Upper lobe of left lung (tissue), 4 donors: ENCODE data around the gene TTC28.

Source experiments
- EP300 ChIP-seq, 4 donors: sonication (generic); formaldehyde crosslinking; IDR thresholded peaks; one replicate each; pipeline ENCODE4 v1.5.1; 2017; ENCODE audit warnings: antibody characterized with exemption in 4 of 4, control low read depth in 2 of 4
- POLR2A ChIP-seq, 4 donors: fragments of 450-650 bp; IDR thresholded peaks; one replicate each; pipeline ENCODE4 v1.5.1; 2016 to 2017; ENCODE audit warnings: antibody characterized with exemption in 4 of 4, mild to moderate bottlenecking in 2 of 4
- POLR2AphosphoS5 ChIP-seq, 2 donors: sonication (generic); formaldehyde crosslinking; IDR thresholded peaks; one replicate each; pipeline ENCODE4 v1.5.1; 2017; ENCODE audit warnings: antibody characterized with exemption in 2 of 2
- TF ChIP-seq, protein P1 (sequence below), 6 experiments: fragments of 450-650 bp in 4 of 6; fragments of 200-600 bp in 2 of 6; sonication (generic) in 2 of 6; IDR thresholded peaks; one replicate each; pipeline ENCODE4 v1.5.1; 2016 to 2019; ENCODE audit warnings: antibody characterized with exemption in 6 of 6

DNA sequence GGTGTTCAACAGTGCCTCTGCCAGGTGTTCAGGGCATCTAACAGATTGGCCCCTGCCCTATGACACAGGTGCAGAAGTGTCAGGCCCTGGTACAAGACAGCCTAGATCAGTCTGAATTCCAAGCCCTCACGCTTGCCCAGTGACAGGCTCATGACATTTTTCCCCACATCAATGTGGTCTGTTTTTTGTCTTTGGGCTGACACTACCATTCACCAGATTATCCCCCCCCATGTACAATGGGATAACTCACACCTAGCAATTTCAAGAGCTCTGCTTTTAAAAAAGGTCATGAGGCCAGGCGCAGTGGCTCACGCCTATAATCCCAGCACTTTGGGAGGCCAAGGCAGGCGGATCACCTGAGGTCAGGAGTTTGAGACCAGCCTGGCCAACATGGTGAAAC lies 605.1 kb downstream of the TTC28 start:
- TF ChIP-seq, protein P1, sequence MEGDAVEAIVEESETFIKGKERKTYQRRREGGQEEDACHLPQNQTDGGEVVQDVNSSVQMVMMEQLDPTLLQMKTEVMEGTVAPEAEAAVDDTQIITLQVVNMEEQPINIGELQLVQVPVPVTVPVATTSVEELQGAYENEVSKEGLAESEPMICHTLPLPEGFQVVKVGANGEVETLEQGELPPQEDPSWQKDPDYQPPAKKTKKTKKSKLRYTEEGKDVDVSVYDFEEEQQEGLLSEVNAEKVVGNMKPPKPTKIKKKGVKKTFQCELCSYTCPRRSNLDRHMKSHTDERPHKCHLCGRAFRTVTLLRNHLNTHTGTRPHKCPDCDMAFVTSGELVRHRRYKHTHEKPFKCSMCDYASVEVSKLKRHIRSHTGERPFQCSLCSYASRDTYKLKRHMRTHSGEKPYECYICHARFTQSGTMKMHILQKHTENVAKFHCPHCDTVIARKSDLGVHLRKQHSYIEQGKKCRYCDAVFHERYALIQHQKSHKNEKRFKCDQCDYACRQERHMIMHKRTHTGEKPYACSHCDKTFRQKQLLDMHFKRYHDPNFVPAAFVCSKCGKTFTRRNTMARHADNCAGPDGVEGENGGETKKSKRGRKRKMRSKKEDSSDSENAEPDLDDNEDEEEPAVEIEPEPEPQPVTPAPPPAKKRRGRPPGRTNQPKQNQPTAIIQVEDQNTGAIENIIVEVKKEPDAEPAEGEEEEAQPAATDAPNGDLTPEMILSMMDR (IDR thresholded peaks at IDR 0.05): no peak
- TF ChIP-seq POLR2A (IDR thresholded peaks at IDR 0.05): no peak
- no peak for TF ChIP-seq EP300 (IDR thresholded peaks at IDR 0.05)
- no peak for TF ChIP-seq POLR2AphosphoS5 (IDR thresholded peaks at IDR 0.05)
